ENCODE results near the gene KRT78.

DNA sequence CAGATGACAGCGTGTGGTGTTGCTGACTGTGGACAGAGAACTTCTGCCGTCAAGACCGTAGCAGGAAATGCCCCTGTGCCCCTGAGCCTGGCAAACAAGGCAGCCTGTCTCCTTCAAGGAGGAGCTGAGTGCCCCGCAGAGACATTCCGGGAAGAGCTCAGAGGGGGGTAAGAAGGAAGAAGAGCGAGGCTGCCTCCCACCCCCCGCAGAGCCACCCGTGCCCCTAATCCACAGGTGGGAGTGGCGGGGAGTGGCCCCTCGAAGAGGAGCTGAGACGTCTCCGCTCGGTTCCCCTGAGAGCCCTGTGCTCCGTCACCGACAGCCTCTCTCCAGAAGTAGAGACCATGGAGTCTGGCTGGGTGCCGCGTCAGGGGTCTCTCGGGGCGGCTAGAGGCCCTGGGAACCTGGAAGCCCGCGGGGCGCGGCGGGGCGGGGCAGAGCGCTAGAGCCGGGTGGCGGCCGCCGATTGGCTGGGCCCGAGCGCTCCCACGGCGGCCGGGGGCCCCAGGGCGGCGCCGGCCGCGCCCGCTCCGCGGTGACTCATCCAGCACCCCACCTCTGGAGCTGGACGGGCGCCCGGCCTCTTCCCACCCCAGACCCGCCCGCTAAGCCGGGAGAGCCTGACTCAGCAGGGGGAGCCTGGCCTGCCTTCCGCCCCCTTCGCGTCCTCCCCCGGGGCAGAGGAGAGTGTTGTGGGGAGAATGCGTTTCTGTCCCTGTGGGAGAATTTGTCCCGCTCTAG lies 25.2 kb upstream of the KRT78 start:
- TF ChIP-seq, protein P1, sequence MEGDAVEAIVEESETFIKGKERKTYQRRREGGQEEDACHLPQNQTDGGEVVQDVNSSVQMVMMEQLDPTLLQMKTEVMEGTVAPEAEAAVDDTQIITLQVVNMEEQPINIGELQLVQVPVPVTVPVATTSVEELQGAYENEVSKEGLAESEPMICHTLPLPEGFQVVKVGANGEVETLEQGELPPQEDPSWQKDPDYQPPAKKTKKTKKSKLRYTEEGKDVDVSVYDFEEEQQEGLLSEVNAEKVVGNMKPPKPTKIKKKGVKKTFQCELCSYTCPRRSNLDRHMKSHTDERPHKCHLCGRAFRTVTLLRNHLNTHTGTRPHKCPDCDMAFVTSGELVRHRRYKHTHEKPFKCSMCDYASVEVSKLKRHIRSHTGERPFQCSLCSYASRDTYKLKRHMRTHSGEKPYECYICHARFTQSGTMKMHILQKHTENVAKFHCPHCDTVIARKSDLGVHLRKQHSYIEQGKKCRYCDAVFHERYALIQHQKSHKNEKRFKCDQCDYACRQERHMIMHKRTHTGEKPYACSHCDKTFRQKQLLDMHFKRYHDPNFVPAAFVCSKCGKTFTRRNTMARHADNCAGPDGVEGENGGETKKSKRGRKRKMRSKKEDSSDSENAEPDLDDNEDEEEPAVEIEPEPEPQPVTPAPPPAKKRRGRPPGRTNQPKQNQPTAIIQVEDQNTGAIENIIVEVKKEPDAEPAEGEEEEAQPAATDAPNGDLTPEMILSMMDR (IDR thresholded peaks at IDR 0.05) = no peak
- TF ChIP-seq POLR2A (IDR thresholded peaks at IDR 0.05) = no peak

Data from vagina (tissue), 2 donors.